GM18873 (cell line): ENCODE results near the gene TMEM239.
"Not testable (repeated sequence)": the region's sequence is repeated elsewhere in the genome, so short reads cannot be mapped to it uniquely, and the experiment has no call there.

ENCODE experiments used
- ATAC-seq: cut with Tn5 transposase; IDR thresholded peaks from one replicate; pipeline ENCODE4 v1.9.1; 2021; ENCODE audit warnings: mild to moderate bottlenecking, moderate library complexity, moderate number of reproducible peaks; ENCODE audit not compliant: unreplicated experiment, low FRiP score

TMEM239 gene

GRCh38 chr20:2799271-2799670, 16.9 kb upstream of the TMEM239 start:
- no peak for ATAC-seq

- no peak for ATAC-seq
Measured at GRCh38 chr20:2799688-2800520, 16.3 kb upstream of the TMEM239 start.

GRCh38 chr20:2800521-2801285, 15.5 kb upstream of the TMEM239 start, which contains the start of gene CPXM1:
Gene CPXM1, minus strand, starts transcription at chr20:2800627. Its CDS starts 55 bp downstream, at chr20:2800572.
- peak; percentile 46 for ATAC-seq

- ATAC-seq = no peak
Measured at GRCh38 chr20:2801286-2801728, 14.9 kb upstream of the TMEM239 start.

- ATAC-seq = no peak
Measured at GRCh38 chr20:2804041-2804828, 11.9 kb upstream of the TMEM239 start.

GRCh38 chr20:2804852-2805688, 11.1 kb upstream of the TMEM239 start:
- no peak for ATAC-seq

- no peak for ATAC-seq
Measured at GRCh38 chr20:2805689-2806350, 10.3 kb upstream of the TMEM239 start.

GRCh38 chr20:2806351-2806701, 9.8 kb upstream of the TMEM239 start:
- no peak for ATAC-seq

GRCh38 chr20:2807019-2807418, 9.1 kb upstream of the TMEM239 start:
- ATAC-seq = no peak

- not testable (repeated sequence) for ATAC-seq
Measured at GRCh38 chr20:2807929-2808328, 8.2 kb upstream of the TMEM239 start.

GRCh38 chr20:2809690-2810089, 6.5 kb upstream of the TMEM239 start:
- ATAC-seq = no peak

- no peak for ATAC-seq
Measured at GRCh38 chr20:2812189-2812588, 4.0 kb upstream of the TMEM239 start.

- no peak for ATAC-seq
Measured at GRCh38 chr20:2814076-2814475, 2.1 kb upstream of the TMEM239 start.

GRCh38 chr20:2814587-2815051, 1.5 kb upstream of the TMEM239 start, which contains the start of gene C20orf141:
Gene C20orf141, plus strand, starts transcription at chr20:2814987. Its CDS starts 198 bp downstream, at chr20:2815185.
- no peak for ATAC-seq

- no peak for ATAC-seq
Measured at GRCh38 chr20:2815242-2815900, 793 bp upstream of the TMEM239 start.

GRCh38 chr20:2816583-2817340, 598 bp downstream of the TMEM239 start:
- no peak for ATAC-seq

GRCh38 chr20:2817341-2817726, 1.2 kb downstream of the TMEM239 start:
- no peak for ATAC-seq
